HepG2 (cell line): Measurements from ENCODE around the gene AMER3. TPM values are rescaled to one million over a fixed set of nuclear protein-coding genes. Genes with fewer than 3 reads are reported as not detected.

Source experiments
- DNMT3B ChIP-seq: conservative IDR thresholded peaks from 2 replicates; pipeline ENCODE4 v1.6.1; 2016; ENCODE audit warnings: missing biosample characterization, control low read depth
- FLYWCH1 ChIP-seq: sonication (generic); formaldehyde crosslinking; IDR thresholded peaks from 2 replicates; pipeline ENCODE4 v1.8.1; 2023; ENCODE audit warnings: mild to moderate bottlenecking, missing genetic modification reagents
- GFI1 ChIP-seq: sonication (generic); formaldehyde crosslinking; IDR thresholded peaks from 2 replicates; pipeline ENCODE4 v1.5.0; 2020; ENCODE audit warnings: missing genetic modification reagents, mild to moderate bottlenecking, borderline replicate concordance
- HMGXB4 ChIP-seq, 2 experiments: sonication (generic) in 1 of 2; formaldehyde crosslinking in 1 of 2; IDR thresholded peaks; 2 replicates each; pipeline versions ENCODE4 v1.4.0 to v1.6.1; 2018 to 2020; ENCODE audit warnings: missing genetic modification reagents in 2 of 2, borderline replicate concordance in 1 of 2, low read depth in 1 of 2, mild to moderate bottlenecking in 1 of 2, missing biosample characterization in 1 of 2
- MLLT10 ChIP-seq: sonication (generic); formaldehyde crosslinking; IDR thresholded peaks from 2 replicates; pipeline ENCODE4 v1.4.0; 2020; ENCODE audit warnings: missing genetic modification reagents
- MYC ChIP-seq: sonication (generic); formaldehyde crosslinking; IDR thresholded peaks from 2 replicates; pipeline ENCODE4 v1.9.0; 2021; ENCODE audit warnings: missing genetic modification reagents, borderline replicate concordance
- REXO4 ChIP-seq: sonication (generic); formaldehyde crosslinking; IDR thresholded peaks from 2 replicates; pipeline ENCODE4 v1.8.0; 2022; ENCODE audit warnings: missing genetic modification reagents, mild to moderate bottlenecking, borderline replicate concordance
- SSRP1 ChIP-seq: IDR thresholded peaks from 2 replicates; pipeline ENCODE4 v1.6.1; 2016; ENCODE audit warnings: control low read depth
- ZNF430 ChIP-seq: sonication (generic); formaldehyde crosslinking; IDR thresholded peaks from 2 replicates; pipeline ENCODE4 v1.9.0; 2021; ENCODE audit warnings: mild to moderate bottlenecking, missing genetic modification reagents
- ZNF660 ChIP-seq: sonication (generic); formaldehyde crosslinking; IDR thresholded peaks from 2 replicates; pipeline ENCODE4 v1.5.1; 2020; ENCODE audit warnings: mild to moderate bottlenecking, low read depth, missing genetic modification reagents, borderline replicate concordance
- ZNF746 ChIP-seq: sonication (generic); formaldehyde crosslinking; IDR thresholded peaks from 2 replicates; pipeline ENCODE4 v1.8.0; 2022; ENCODE audit warnings: mild to moderate bottlenecking, missing genetic modification reagents
- ZNF747 ChIP-seq: sonication (generic); formaldehyde crosslinking; IDR thresholded peaks from 2 replicates; pipeline ENCODE4 v1.8.1; 2023; ENCODE audit warnings: missing genetic modification reagents, mild to moderate bottlenecking, borderline replicate concordance
- polyA plus RNA-seq, 8 experiments: library from polyadenylated mRNA; depleted of rRNA in 3 of 8; stranded (reverse) in 7 of 8; unstranded in 1 of 8; fragments of >200 nt; fragmentation: Illumina TruSeq in 4 of 8; extraction: Trizol in 4 of 8; gene quantifications; 2 replicates each; pipeline versions ENCODE4 v1.2.1 to v1.2.3, GENCODE V29; 2011 to 2016; ENCODE audit warnings: low read depth in 4 of 8, missing spikeins in 1 of 8, mixed read lengths in 1 of 8; ENCODE audit not compliant: insufficient read depth in 1 of 8
- total RNA-seq, 5 experiments: library from RNA; depleted of rRNA; stranded (reverse); fragments of >200 nt; fragmentation: Illumina TruSeq; extraction: Trizol; gene quantifications; 2 replicates each; pipeline ENCODE4 v1.2.3, GENCODE V29; 2016; ENCODE audit warnings: low read depth in 1 of 5
- TF ChIP-seq, protein P1 (sequence below): sonication (generic); formaldehyde crosslinking; IDR thresholded peaks from 2 replicates; pipeline ENCODE4 v1.8.1; 2023; ENCODE audit warnings: mild to moderate bottlenecking, missing genetic modification reagents
- TF ChIP-seq, protein P2 (sequence below), 2 experiments: fragments of 450-650 bp in 1 of 2; sonication (generic) in 1 of 2; formaldehyde crosslinking in 1 of 2; IDR thresholded peaks; 2 replicates each; pipeline versions ENCODE4 v1.6.1 to v1.8.0; 2016 to 2022; ENCODE audit warnings: antibody characterized with exemption in 1 of 2, mild to moderate bottlenecking in 1 of 2, missing genetic modification reagents in 1 of 2

The AMER3 gene
- total and polyA plus RNA-seq, 2 of the 13 experiments (the other 11 are each of a cell fraction or from before 2014, with no cell fraction given) = not detected

DNA sequence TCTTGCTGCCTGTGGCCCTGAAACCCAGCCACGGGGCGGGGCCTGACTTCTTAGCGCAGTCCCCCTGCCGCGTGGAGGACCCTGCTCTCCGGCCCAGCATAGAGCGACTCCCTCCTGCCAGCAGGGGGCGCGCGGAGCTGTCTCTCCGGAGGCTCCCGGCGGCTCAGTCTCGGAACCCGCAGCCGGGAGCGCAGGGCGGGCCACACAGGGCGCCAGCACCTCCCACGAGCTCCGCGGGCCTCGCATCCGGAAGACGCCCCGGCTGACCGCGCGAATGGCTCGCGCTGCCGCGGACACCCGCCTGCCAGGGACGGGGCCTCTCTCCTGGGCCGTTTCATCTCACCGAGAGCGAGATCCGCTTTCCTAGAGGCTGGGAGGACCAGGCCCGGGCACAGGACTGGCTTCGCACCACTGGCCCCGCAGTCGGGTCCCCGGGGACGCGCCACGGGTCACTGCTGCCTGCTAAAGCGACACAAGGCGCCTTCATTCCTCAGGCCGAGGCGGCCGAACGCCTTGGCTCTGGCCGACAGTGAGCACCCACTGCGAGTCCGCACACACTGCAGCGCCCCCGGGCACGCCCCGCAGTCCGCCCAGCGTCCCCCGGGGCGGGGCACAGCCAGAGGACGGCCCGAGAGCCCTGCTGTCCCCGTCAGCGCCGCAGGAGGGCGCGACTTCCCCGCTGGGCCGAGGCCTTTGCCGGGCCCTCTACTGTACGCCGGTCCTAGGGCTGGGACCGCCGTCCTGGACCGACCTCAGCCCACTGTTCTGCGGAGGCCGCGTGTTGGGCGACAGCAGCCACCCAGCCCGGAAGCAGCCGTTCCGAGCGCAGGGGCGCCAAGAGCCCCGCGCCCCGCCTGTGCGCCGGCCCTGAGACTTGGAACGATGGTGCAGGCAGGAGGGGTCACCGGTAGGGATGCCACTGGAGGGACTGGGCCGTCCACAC is 42.4 kb downstream of the AMER3 start (continued):
- TF ChIP-seq, protein P1, sequence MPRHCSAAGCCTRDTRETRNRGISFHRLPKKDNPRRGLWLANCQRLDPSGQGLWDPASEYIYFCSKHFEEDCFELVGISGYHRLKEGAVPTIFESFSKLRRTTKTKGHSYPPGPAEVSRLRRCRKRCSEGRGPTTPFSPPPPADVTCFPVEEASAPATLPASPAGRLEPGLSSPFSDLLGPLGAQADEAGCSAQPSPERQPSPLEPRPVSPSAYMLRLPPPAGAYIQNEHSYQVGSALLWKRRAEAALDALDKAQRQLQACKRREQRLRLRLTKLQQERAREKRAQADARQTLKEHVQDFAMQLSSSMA (CRISPR knock-in tag) = 0 out of 2 replicates have a peak, but pooled peaks have one; percentile 60
- TF ChIP-seq MLLT10 (CRISPR knock-in tag) = no peak
- TF ChIP-seq REXO4 = no peak
- no peak for TF ChIP-seq ZNF660 (CRISPR knock-in tag)
- TF ChIP-seq ZNF430 = peak; percentile 78
- TF ChIP-seq, protein P2, sequence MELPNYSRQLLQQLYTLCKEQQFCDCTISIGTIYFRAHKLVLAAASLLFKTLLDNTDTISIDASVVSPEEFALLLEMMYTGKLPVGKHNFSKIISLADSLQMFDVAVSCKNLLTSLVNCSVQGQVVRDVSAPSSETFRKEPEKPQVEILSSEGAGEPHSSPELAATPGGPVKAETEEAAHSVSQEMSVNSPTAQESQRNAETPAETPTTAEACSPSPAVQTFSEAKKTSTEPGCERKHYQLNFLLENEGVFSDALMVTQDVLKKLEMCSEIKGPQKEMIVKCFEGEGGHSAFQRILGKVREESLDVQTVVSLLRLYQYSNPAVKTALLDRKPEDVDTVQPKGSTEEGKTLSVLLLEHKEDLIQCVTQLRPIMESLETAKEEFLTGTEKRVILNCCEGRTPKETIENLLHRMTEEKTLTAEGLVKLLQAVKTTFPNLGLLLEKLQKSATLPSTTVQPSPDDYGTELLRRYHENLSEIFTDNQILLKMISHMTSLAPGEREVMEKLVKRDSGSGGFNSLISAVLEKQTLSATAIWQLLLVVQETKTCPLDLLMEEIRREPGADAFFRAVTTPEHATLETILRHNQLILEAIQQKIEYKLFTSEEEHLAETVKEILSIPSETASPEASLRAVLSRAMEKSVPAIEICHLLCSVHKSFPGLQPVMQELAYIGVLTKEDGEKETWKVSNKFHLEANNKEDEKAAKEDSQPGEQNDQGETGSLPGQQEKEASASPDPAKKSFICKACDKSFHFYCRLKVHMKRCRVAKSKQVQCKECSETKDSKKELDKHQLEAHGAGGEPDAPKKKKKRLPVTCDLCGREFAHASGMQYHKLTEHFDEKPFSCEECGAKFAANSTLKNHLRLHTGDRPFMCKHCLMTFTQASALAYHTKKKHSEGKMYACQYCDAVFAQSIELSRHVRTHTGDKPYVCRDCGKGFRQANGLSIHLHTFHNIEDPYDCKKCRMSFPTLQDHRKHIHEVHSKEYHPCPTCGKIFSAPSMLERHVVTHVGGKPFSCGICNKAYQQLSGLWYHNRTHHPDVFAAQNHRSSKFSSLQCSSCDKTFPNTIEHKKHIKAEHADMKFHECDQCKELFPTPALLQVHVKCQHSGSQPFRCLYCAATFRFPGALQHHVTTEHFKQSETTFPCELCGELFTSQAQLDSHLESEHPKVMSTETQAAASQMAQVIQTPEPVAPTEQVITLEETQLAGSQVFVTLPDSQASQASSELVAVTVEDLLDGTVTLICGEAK (IDR thresholded peaks at IDR 0.05) = no peak
- TF ChIP-seq, protein P2 (CRISPR knock-in tag; IDR thresholded peaks at IDR 0.05) = peak; percentile 61; the same call in 1 of the 2 replicates
- TF ChIP-seq FLYWCH1 (CRISPR knock-in tag) = 0 out of 2 replicates have a peak, but pooled peaks have one; percentile 34
- peak; percentile 84; the same call in 1 of the 2 replicates for TF ChIP-seq ZNF747 (CRISPR knock-in tag)
- TF ChIP-seq SSRP1 (CRISPR knock-in tag) = peak; percentile 56; the same call in 1 of the 2 replicates
- no peak for TF ChIP-seq ZNF746
- peak; percentile 23; the same call in 1 of the 2 replicates for TF ChIP-seq DNMT3B (CRISPR knock-in tag)
- peak; percentile 87 to 99; a peak in 3 of 4 replicates for TF ChIP-seq HMGXB4 (CRISPR knock-in tag; IDR thresholded peaks at IDR 0.05; ENCODE audit: borderline replicate concordance in 1 of 2, low read depth in 1 of 2)
- peak; percentile 52; the same call in 1 of the 2 replicates for TF ChIP-seq GFI1
- peak; percentile 62 for TF ChIP-seq MYC (CRISPR knock-in tag)
